Epithelial cell of esophagus (primary cell): ENCODE measurements around the gene SREBF2.
A peak's percentile ranks its signal among the peaks of the same experiment; 100 is the strongest.
"Not testable (repeated sequence)": the region's sequence is repeated elsewhere in the genome, so short reads cannot be mapped to it uniquely, and the experiment has no call there.

Source experiments
- DNase-seq: peaks from one replicate; pipeline ENCODE4 v3.0.0; 2010; ENCODE audit warnings: low read depth
- H3K4me3 ChIP-seq: 2 replicates; pipeline ENCODE4 v1.5.1; 2011; ENCODE audit warnings: mild to moderate bottlenecking, low read length, control low read depth
- TF ChIP-seq, protein P1 (sequence below): IDR thresholded peaks from 2 replicates; pipeline ENCODE4 v1.5.1; 2011; ENCODE audit warnings: low read depth, mild to moderate bottlenecking, low read length, control low read depth, inconsistent platforms; ENCODE audit not compliant: insufficient read depth; ENCODE audit errors: missing control alignments

The SREBF2 gene

DNA sequence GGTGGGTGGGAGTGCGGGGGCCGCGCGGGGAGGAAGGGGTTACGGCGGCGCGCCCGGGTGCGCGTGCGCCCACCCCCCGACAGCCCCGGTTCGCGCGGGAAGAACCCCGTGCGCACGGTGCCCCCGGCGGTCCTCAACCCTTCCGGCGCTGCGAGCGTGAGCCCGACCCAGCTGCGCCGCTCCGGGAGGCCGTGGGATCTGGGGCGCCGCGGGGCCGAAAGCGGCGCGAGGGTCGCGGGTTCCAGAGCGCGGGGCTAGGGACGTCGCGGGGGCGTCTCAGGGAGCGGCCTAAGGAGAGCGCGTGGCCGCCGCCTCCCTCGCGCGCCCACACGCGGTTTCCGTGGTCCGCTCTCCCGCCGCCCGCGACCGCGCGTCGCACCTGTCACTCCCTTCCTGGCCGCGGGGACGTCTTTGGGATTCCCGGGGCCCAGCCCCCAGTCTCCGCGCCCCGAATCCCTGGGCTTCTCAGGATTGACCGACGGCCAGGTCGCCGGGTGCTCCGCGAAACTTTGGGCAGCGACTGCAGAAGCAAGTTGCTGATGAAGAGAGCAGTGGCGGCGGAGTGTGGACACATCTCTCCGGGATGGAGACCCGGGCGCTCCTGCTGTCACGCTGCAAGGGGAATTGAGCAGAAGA, 582 bp downstream of the SREBF2 start:
- peak overlapping the region; percentile 60 for H3K4me3 ChIP-seq
- no peak for DNase-seq
- TF ChIP-seq, protein P1, sequence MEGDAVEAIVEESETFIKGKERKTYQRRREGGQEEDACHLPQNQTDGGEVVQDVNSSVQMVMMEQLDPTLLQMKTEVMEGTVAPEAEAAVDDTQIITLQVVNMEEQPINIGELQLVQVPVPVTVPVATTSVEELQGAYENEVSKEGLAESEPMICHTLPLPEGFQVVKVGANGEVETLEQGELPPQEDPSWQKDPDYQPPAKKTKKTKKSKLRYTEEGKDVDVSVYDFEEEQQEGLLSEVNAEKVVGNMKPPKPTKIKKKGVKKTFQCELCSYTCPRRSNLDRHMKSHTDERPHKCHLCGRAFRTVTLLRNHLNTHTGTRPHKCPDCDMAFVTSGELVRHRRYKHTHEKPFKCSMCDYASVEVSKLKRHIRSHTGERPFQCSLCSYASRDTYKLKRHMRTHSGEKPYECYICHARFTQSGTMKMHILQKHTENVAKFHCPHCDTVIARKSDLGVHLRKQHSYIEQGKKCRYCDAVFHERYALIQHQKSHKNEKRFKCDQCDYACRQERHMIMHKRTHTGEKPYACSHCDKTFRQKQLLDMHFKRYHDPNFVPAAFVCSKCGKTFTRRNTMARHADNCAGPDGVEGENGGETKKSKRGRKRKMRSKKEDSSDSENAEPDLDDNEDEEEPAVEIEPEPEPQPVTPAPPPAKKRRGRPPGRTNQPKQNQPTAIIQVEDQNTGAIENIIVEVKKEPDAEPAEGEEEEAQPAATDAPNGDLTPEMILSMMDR: no peak

DNA sequence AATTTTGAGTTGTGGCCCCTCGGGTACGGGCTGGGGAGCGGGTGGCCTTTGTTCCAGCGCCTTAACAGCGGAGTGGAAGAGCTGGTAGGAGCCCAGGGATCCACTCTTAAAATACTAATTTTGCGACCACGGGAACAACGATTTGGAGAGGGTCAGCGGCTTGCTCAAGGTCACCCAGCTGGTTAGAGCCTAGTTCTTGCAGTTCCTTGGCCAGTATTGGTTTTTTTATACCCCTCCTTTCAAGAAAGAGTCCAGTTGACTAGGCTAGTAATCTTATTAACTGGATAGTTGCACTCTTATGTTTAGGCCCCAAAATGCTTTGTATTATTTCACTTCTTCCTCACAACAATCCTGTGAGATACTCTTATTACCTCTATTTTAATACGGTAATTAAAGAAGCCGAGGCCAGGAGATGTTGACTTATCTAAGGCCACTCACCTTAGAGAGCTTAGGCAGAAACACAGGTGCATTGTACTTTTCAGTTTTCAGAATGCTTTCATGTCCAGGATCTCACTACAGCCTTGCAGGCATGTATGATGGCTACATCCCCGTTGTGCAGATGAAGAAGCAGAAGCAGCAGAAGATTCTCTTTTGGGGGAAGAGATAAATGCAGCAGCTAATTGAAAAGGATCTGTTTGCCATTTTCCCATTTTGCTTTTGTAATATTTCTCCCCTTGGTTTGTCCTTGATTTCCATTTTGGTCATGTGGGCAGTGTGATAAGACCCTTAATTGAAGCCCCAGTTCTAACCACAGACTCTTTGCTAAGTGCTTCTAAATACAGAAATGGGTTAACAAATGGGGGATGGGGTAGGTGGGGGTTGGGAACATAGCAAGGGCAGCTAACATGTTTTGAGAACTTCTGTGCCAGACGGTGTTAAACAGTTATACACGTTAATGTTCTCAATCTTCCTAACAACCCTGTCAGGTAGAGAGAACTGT, 1.4 kb downstream of the SREBF2 start:
- TF ChIP-seq, protein P1: no peak
- DNase-seq: no peak
- peak overlapping the region; percentile 60 for H3K4me3 ChIP-seq

DNA sequence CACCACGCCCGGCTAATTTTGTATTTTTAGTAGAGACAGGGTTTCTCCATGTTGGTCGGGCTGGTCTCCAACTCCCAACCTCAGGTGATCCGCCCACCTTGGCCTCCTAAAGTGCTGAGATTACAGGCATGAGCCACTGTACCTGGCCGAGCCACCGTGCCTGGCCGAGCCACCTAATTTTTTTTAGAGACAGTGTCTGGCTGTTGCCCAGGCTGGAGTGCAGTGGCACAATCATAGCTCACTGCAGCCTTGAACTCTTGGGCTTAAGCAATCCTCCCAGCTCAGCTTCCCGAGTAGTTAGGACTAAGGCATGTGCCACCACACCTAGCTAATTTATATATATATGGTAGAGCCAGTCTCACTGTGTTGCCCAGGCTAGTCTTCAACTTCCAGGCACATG, 2.6 kb downstream of the SREBF2 start:
- DNase-seq, H3K4me3 ChIP-seq: not testable (repeated sequence)

DNA sequence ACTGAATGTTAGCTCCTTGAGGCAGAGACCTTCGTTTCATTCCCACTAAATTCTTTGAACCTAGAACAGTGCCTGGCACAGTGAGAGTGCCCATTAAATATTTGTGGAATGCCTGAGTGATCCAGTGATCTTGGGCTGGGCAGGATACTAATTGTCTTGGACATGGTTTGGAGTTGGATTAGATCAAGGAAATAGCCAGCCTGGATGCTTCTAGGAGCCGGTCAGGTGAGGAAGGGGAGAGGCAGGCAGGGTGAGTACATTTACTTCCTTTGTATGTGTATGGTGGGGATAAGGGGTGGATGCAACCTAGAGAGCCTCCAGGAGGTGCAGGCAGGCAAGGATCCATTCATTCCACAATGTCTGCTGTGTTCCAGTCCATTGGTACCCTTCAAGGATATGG, 3.6 kb downstream of the SREBF2 start:
- TF ChIP-seq, protein P1: no peak
- no peak overlapping the region for H3K4me3 ChIP-seq
- DNase-seq: no peak

DNA sequence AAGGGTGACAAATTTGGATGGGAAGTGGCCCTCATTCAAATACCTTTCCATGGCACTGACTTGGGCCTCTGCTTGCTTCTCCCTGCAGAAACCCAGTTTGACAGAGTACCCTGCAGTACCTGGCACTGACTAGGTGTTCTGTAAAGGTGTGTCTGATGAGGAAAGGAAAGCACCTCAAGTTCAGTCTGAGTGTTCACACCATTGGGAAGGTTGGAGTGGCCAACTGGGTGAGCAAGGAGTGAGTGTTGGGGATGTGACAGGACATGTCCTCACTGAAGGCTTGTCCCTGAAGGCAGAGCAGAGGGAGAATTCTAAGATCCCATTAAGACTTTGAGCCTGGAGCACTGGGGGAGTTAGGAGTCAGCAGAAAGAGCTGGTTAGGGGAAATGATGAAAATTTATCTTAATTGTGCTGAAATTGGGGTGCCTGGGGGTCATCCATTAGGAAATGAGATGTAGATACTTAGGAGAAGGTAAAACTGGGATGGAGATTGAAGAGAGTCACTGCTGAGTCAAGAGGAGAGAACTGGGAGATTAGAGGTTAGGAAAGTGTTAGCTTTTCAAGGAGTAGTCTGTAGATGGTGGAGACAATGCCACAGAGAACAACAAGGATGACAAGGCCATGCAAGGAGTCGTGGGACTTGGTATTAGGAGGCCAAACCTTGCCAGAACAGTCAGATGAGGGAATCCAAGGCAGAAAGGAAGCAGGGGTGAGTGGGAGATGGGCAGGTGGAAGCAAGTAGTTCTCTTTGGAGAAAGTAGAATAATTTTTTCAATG, 6.1 kb downstream of the SREBF2 start:
- TF ChIP-seq, protein P1: no peak
- DNase-seq: peak; percentile 97
- H3K4me3 ChIP-seq: no peak overlapping the region

DNA sequence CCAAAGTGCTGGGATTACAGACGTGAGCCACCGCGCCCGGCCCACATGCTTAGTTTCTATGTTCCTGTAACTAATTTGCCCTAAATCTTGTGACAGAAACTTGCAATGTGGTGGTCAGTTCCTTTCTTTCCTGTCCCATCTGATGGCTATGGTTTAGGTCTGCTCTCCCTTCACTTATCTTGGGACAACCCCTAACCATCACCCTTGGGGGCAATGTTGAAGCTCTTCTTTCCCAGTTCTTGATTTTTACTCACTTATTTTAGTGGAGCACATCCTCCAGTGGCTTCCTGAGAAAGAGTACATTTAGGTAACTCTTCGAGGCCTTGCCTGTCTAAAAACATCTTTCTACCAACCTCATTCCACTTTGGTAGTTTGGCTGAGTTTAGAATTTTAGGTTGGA, 7.3 kb downstream of the SREBF2 start:
- DNase-seq: no peak
- TF ChIP-seq, protein P1: no peak
- no peak overlapping the region for H3K4me3 ChIP-seq

DNA sequence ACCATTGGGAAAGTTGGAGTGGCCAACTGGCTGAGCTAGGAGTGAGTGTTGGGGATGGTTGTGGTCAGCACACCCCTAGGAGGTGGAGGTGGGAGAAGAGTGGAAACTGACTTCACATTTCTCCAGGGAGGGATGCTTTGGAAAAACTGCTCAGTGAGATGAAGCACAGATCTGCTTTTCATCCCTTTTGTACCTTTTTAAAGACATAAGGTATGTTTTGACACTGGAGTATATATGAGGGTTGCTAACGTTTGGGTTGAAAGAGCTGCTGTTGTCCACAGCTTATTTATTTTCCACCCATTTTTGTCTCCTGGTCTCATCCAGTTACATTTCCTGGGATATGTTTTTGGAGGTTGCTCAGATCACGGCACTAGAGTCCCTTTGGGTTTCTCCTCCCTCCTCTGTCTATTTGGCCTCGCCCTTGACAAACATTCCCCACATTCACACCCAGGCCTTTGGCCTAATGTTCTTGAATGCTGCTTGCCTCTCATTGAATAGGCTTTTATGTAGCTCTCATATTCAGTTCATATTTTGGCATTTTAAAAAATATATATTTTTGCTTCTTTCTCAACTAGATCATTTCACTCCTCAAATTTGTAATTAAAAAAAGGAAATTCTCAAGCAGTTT, 8.3 kb downstream of the SREBF2 start:
- peak; percentile 45 for DNase-seq
- TF ChIP-seq, protein P1: no peak
- no peak overlapping the region for H3K4me3 ChIP-seq
